Activated naive CD4-positive, alpha-beta T cell treated with anti-CD3 and anti-CD28 coated beads, Interleukin-2, amount 50 U/mL, for 72 hours (primary cell): ENCODE data around the gene CIZ1. TPM values are rescaled to one million over a fixed set of nuclear protein-coding genes. Genes with fewer than 3 reads are reported as not detected.

Experiments used
- ATAC-seq, 2 donors: fragments of 150-1000 bp; cut with Tn5 transposase; 2 replicates each; pipeline ENCODE4 v1.10.0; 2021; ENCODE audit warnings: mild to moderate bottlenecking in 2 of 2, moderate library complexity in 2 of 2
- DNase-seq, 2 donors: peaks; one replicate each; pipeline ENCODE4 v3.0.0; 2021 to 2022; ENCODE audit warnings: low spot score in 2 of 2
- H3K27ac Mint-ChIP-seq, 2 donors: one replicate each; pipeline ENCODE4 v1.8.0; 2022; ENCODE audit warnings: mild to moderate bottlenecking in 2 of 2, mixed read lengths in 2 of 2
- H3K36me3 Mint-ChIP-seq, 2 donors: one replicate each; pipeline ENCODE4 v1.8.0; 2022; ENCODE audit warnings: mixed read lengths in 2 of 2
- H3K9me3 Mint-ChIP-seq, 2 donors: one replicate each; pipeline ENCODE4 v1.8.0; 2022; ENCODE audit warnings: mixed read lengths in 2 of 2
- total RNA-seq, 2 donors: library from RNA; stranded (reverse); gene quantifications; one replicate each; pipeline ENCODE4 v1.2.3, GENCODE V29; 2022

Gene CIZ1
- total RNA-seq, 2 donors from 2014 or later = 60.1 to 111 TPM

DNA sequence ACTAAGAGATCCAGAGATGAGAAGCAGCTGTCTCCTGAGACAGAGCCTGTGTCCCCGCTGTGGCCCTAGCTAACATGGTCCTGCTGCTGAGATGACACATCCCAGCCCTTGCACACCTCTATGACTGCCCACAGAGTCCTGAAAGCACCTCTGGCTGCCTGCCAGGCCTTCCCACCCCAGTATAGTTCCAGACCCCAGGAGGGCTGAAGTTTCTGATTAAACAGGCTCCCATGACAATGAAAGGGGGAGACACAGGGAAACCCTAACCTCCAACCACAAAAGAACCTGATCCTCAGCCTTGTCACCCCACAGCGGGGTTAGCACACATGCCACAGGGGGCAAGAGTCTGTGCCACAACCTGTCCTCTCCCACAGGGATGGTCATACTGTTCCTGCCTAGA is 15.6 kb downstream of the CIZ1 start:
- no peak for DNase-seq
- no peak for ATAC-seq
- Mint-ChIP-seq H3K9me3 (no peaks in the 10 kb centered on the region), H3K27ac (peak overlapping the region in 1 of 2 donors; percentile 65), H3K36me3 (peaks cover 7 to 28% of the 10 kb centered on the region in 2 donors)

GRCh38 chr9:128175102-128175563 is 16.2 kb downstream of the CIZ1 start:
- DNase-seq (no peak), ATAC-seq (no peak)
- Mint-ChIP-seq H3K36me3 (peaks cover 7 to 22% of the 10 kb centered on the region in 2 donors), H3K27ac (peak overlapping the region in 1 of 2 donors; percentile 65), H3K9me3 (no peaks in the 10 kb centered on the region)

GRCh38 chr9:128174062-128174461 is 17.3 kb downstream of the CIZ1 start:
- Mint-ChIP-seq H3K36me3 (peaks cover 4 to 11% of the 10 kb centered on the region in 2 donors), H3K27ac (no peak overlapping the region), H3K9me3 (no peaks in the 10 kb centered on the region)
- no peak for ATAC-seq
- DNase-seq = no peak

DNA sequence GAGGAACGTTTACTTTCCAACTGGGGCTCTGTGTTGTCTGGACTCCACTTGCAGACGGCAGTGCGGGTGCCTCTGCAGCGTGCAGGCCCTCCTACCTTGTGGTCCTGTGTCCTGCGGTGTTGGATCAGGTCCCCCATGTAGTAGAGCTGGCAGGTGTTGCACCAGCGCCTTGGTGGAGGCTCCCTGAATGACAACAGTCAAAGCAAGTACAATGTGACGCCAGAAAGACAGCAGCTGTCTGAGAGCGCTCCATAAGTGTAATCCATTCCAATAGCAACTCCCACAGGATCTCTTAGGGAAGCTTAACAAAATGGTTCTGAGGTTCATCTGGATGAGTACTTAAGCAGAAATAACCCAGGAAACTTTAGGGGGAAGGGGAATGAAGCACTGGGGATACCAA is 21.4 kb downstream of the CIZ1 start:
- H3K9me3 Mint-ChIP-seq = no peaks in the 10 kb centered on the region
- peak overlapping the region in 1 of 2 donors; percentile 18 for H3K27ac Mint-ChIP-seq
- no peaks in the 10 kb centered on the region for H3K36me3 Mint-ChIP-seq
- ATAC-seq = no peak
- DNase-seq = no peak

- no peaks in the 10 kb centered on the region for H3K36me3 Mint-ChIP-seq
- H3K9me3 Mint-ChIP-seq = no peaks in the 10 kb centered on the region
- peak overlapping the region; percentile 18 to 82 for H3K27ac Mint-ChIP-seq
- no peak for ATAC-seq
- DNase-seq = no peak
Observed at GRCh38 chr9:128169492-128169891, 21.9 kb downstream of the CIZ1 start.

DNA sequence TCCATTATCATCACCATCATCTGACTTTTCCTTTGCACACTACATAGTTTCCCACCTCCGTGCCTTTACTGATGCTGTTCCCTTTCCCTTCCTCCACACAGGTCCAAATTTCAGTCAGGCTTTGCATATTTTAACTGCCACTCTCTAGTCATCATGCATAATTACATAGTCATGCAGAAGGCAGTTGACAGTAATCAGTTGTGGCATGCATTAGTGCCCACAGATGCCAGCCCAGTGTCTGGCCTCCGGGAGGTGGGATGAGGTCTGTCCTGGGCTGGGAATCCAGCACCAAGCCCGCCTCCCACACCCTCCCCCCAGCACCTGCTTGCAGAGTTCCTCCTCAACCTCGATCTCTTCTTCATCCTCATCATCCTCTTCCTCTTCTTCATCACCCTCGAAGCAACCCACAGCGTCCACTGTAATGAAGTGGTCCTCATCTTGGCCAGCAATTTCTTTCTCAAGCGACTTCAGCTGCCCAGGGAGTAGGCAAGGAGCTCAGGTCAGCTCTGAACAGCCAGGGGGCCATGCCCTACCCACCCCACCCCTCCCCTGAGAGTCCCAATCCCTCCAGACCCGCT is 22.6 kb downstream of the CIZ1 start:
- Mint-ChIP-seq H3K27ac (no peak overlapping the region), H3K36me3 (no peaks in the 10 kb centered on the region), H3K9me3 (no peaks in the 10 kb centered on the region)
- ATAC-seq = no peak
- no peak for DNase-seq

- Mint-ChIP-seq H3K36me3 (peaks cover 0 to 3% of the 10 kb centered on the region in 2 donors), H3K9me3 (no peaks in the 10 kb centered on the region)
- no peak for DNase-seq
Observed at GRCh38 chr9:128167209-128167608, 24.2 kb downstream of the CIZ1 start.

GRCh38 chr9:128166169-128166568 is 25.2 kb downstream of the CIZ1 start:
- peaks cover 0 to 6% of the 10 kb centered on the region in 2 donors for H3K36me3 Mint-ChIP-seq

More at GRCh38 chr9:128167209-128167608, 24.2 kb downstream of the CIZ1 start:
- ATAC-seq = no peak
- no peak overlapping the region for H3K27ac Mint-ChIP-seq

DNA sequence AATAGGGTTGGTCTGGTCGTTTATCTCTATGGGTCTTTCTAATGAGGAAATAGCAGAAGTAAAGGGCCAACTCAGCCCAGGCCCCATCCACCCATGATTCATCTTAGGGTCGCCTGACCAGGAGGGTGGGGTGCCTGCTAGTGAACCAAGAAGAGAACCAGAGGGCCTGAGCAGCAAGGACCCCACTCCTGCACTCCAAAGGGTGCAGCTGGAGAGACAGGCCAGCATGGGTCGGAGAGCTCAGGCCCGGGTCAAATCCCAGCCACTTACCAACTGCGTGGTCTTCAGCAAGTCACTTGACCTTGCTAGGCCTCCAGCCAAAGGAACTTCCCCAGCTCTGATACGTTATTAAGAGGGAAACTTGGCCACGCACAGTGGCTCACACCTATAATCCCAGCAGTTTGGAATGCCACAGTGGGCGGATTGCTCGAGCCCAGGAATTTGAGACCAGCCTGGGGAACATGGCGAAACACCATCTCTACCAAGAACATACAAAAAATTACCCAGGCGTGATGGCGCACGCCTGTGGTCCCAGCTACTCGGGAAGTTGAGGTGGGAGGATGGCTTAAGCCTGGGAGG is 27.0 kb downstream of the CIZ1 start:
- Mint-ChIP-seq H3K27ac (no peak overlapping the region), H3K36me3 (peaks cover 0 to 6% of the 10 kb centered on the region in 2 donors), H3K9me3 (no peaks in the 10 kb centered on the region)
- ATAC-seq = no peak
- no peak for DNase-seq

More at GRCh38 chr9:128166169-128166568, 25.2 kb downstream of the CIZ1 start:
- Mint-ChIP-seq H3K9me3 (no peaks in the 10 kb centered on the region), H3K27ac (no peak overlapping the region)
- DNase-seq = no peak
- ATAC-seq = no peak

DNA sequence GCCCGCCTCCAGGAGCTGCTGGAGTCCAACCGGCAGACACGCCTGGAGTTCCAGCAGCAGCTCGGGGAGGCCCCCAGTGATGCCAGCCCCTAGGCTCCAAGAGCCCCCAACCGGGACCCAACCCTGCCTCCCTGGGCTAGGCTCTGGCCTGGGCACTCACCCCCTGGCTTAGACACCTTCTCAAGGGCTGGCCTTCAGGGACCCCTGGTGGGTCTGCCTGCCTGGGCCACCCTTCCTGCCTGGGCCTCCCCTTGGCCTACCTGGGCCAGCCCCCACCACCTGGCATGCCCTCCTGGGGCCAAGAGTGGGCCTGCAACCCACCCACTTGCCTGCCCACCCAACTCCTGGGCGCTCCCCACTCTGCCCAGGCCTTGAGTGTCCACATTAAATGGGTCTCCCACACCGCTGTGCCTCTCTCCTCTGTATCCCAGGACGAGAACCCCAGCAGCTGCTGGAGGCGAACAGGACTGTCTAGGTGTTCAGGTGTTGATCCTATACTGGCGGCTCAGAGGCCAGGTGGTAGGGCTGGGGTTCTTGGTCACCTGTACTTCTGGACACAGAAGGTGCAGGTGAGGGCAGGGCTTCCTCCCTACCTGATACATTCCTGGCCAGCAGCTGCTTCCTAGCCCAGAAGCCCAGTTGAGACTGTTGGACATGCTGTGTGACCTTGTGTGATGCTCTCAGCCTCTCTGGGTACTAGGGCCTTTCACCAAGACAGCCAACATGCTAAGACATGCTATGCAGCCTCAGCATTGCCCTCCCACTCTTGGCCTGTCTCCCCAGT is 27.7 kb downstream of the CIZ1 start:
- no peak for ATAC-seq
- no peak overlapping the region for H3K27ac Mint-ChIP-seq
- peaks cover 0 to 6% of the 10 kb centered on the region in 2 donors for H3K36me3 Mint-ChIP-seq

GRCh38 chr9:128163027-128163515 is 28.3 kb downstream of the CIZ1 start:
- peaks cover 0 to 6% of the 10 kb centered on the region in 2 donors for H3K36me3 Mint-ChIP-seq
- no peak overlapping the region for H3K27ac Mint-ChIP-seq
- no peak for ATAC-seq
- no peak for DNase-seq
- H3K9me3 Mint-ChIP-seq = no peaks in the 10 kb centered on the region

More for the DNA sequence above, 27.7 kb downstream of the CIZ1 start:
- DNase-seq = no peak
- H3K9me3 Mint-ChIP-seq = no peaks in the 10 kb centered on the region

DNA sequence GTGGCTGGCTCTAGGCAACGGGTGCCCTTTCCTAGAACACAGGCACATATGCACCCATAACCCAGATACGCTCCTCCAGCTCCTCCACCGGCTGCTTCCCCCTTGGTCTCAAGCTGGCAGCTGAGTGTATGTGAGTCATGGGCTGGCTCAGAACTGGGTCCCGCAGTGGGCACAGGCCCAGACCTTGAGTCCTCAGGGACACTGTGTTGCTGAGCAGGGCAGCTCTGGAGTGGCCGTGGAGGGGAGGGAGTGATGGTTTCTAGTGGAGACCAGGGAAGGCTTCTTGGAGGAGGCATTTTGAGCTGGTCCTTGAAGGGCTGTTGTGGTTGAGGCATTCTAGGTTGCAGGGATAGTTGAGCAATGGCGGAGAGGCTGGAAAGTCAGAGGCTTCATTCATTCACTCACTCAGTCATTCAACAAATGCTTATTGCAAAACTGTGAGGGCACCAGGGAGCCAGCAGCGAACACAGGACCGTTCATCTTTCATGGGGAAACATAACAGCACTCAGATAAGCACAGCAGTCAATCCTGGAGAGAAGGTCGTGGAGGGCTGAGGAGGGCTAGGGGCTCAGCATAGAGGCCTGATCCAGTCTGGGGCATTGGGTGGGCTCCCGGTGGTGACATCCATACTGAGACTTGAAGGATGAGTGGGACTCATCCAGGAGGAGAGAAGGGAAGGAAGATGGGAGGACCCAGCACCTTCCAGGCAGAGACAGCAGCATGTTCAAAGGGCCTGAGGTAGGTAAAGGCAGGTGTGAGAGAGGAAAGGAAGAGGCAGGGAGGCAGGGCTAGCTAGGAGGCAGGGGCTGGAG is 29.0 kb downstream of the CIZ1 start:
- H3K36me3 Mint-ChIP-seq = peaks cover 0 to 6% of the 10 kb centered on the region in 2 donors
- no peak for DNase-seq
- no peaks in the 10 kb centered on the region for H3K9me3 Mint-ChIP-seq
- peak overlapping the region in 1 of 2 donors; percentile 74 for H3K27ac Mint-ChIP-seq
- no peak for ATAC-seq

DNA sequence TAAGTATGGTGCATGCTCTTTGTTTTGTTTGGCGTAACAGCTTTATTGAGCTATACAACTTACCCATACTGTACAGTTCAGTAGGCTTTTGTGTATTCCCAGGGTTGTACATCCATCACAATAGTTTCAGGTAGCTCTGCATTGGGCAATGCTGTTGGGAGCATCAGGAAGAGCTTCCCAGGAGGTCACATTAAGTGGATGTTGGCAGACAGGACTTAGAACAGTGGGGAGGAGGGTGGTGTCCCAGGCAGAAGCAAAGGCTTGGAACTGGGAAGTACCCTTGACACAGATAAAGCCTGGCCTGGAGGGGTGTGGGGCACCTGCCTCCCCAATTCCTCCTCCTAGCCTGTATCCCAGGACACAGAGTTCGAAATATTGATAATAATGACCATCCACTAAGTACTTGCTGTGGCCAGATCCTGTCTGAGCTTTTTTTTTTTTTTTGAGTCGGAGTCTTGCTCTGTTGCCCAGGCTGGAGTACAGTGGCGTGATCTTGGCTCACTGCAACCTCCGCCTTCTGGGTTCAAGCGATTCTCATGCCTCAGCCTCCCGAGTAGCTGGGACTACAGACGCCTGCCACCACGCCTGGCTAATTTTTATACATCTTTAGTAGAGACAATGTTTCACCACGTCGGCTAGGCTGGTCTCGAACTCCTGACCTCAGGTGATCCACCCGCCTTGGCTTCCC is 30.0 kb downstream of the CIZ1 start:
- ATAC-seq (no peak), DNase-seq (no peak)
- peaks cover 0 to 6% of the 10 kb centered on the region in 2 donors for H3K36me3 Mint-ChIP-seq
- peak overlapping the region; percentile 55 to 79 for H3K27ac Mint-ChIP-seq
- no peaks in the 10 kb centered on the region for H3K9me3 Mint-ChIP-seq

- DNase-seq (peak; percentile 53 to 72), ATAC-seq (peak; percentile 29 to 63)
- peaks cover 0 to 6% of the 10 kb centered on the region in 2 donors for H3K36me3 Mint-ChIP-seq
- H3K9me3 Mint-ChIP-seq = no peaks in the 10 kb centered on the region
- H3K27ac Mint-ChIP-seq = peak overlapping the region; percentile 55 to 79
Observed at GRCh38 chr9:128160603-128160987, 30.8 kb downstream of the CIZ1 start.

GRCh38 chr9:128159784-128160602 is 31.4 kb downstream of the CIZ1 start, which contains the start of gene BBLN:
BBLN (plus strand) TSS chr9:128160265; CDS start chr9:128160408, 143 bp downstream.
- H3K36me3 Mint-ChIP-seq = peaks cover 0 to 6% of the 10 kb centered on the region in 2 donors
- ATAC-seq = peak; percentile 87 to 92

More at GRCh38 chr9:128159784-128160602, 31.4 kb downstream of the CIZ1 start, which contains the start of gene BBLN:
- DNase-seq = peak; percentile 91
- no peaks in the 10 kb centered on the region for H3K9me3 Mint-ChIP-seq
- H3K27ac Mint-ChIP-seq = peak within 1 kb of the TSS; percentile 79 to 90
